GM21723 (cell line): ENCODE results near the gene ROR1.
"Not testable (repeated sequence)": the region's sequence is repeated elsewhere in the genome, so short reads cannot be mapped to it uniquely, and the experiment has no call there.

Source experiments
- ATAC-seq: cut with Tn5 transposase; IDR thresholded peaks from one replicate; pipeline ENCODE4 v1.9.1; 2021; ENCODE audit warnings: mild to moderate bottlenecking, moderate library complexity; ENCODE audit not compliant: unreplicated experiment

The ROR1 gene

DNA sequence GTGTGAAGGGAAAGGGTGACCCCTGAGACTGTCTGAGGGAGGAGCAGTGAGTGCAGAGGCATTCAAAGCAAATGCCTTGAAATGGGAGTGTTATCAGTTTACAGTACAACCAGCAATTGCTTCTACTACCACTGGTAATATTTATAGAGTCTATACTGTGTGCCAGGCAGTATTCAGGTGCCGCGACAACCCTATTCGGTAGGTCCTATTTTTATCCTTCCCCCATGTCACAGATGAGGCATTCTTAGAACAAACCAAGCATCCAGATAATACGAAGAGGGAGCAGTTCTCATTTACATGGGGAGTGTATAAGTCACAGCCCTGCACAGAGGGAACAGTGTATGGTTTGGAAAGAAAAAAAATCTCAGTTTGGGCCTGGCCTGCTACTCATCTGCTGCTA lies 18.3 kb downstream of the ROR1 start:
- ATAC-seq, result no peak

DNA sequence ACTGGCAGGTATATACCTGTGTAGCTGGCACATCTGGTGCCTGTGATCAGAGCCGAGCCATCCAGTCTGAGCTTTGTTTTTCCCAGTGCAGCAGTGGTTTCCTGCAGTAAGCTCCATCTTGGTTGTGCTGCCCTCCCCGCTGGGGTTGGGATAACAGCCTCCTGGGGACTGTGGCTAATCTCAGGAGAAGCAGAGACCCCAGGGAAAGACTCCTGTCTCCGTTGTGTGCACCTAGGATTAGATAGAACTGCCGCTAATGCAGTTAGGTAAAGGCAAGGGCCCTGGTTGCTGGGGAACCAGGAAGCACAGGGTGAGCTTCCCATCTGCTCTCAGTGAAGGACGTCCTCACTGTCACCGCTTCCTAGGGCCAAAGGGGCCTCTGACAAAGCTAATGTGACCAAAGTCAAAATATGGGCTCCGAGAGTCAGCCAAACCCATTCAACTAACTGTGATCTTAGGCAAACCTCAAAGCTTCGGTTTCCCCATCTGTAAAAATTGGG lies 20.0 kb downstream of the ROR1 start:
- ATAC-seq, result no peak

DNA sequence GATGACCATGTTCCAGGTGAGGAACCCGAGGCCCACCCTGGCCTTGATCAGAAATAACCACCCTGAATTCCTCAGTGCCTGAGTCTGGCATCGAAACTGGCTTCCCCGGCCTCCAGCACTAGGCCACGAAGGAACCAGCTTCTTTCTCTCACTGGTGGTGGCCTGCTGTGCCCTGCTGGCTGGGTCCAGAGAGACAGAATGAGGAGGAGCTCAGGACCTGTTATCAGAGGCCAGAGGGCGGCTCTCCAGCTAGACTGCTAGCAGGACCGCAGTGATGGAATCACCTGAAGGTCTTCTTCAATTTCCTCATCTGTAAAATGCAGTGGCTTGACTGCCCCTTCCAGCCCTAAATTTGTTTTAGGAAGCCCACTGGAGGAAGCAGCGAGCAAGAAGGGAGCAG lies 20.5 kb downstream of the ROR1 start:
- no peak for ATAC-seq

DNA sequence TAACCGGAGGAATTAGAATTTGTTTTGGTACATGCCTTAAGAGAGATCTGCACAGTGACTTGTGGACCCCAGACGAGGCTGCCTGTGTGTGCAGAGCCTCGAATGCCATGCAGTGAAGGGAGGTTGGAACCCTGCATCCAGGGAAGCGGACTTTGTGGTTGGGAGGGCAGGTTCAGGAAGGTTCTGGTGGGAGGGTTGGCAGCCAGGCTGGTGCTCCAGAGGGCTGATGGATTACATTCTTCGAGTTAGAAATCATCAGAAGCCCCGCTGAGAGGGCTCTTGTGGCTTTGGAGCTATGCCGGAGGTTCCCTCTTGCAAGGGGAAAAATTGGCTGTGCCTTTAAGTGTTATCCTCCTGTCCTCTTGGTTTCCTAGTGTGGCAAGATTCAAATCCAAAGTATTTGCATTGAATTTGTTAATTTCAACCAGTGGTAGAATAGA lies 21.1 kb downstream of the ROR1 start:
- ATAC-seq, result no peak

DNA sequence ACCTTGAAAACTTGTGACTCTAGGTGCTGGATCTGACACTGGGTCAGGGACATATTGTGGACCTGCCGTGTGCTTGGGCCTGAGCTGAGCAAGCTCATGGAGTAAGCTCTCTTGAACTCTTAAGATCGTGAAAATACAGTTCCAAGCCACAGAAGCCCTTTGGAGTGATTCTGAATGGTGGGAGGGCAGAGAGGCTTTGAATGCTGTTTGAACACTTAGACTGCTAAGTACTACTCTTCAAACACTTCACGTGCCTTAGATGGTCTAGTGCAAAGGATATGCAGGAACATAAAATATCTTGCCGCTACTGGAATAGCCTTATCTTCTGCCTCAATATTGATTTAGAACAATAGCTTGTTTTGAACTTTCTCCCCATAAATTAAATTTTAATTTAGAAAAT lies 21.6 kb downstream of the ROR1 start:
- no peak for ATAC-seq

DNA sequence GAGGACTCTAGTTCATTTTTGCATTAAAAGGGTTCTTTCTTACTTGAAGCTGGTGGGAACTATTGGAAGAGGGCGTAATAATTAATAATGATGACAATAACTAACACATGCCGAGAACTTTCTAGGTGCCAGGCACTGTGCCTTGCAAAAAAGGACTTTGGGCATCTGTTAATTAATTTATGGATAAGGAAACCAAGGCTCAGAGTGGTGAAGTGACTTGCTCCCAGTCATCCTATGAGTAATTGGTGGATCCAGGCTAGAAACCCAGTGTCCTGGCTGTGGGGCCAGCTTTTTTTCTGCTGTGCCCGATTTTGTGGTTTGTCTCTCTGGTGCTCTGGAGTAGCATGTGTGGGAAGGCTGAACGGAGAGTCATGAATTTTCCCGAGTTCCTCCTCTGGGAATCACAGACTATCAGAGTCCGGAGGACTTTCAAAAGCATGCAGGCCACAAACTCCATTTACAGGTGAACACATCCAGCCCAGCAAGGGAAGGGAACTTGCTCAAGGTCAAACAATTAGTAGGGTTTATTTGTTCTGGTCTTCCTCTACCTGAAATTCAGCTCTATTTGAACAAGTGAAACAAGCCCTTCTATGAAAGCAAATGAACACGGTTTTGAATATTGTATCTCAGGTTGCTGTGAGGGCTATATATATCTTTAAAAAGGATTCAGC lies 23.4 kb downstream of the ROR1 start:
- no peak for ATAC-seq

DNA sequence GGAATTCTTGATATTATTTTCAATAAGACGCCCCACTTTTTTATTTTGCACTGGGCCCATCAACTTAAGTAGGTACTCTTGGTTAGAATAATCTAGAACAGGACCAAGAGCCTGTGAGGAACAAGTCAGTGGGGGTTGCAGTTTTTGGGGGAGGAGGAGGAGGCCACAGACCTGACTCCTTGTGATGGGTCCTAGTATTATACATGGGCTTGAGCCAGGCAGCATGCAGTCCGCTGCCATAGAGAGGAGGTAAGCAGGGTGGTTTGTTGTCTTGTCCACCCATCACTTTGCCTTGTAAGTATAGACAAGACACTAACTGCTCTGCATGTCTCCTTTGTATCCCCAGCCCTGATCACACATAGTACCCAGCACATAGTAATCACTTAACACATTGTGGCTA lies 24.5 kb downstream of the ROR1 start:
- ATAC-seq, result no peak

DNA sequence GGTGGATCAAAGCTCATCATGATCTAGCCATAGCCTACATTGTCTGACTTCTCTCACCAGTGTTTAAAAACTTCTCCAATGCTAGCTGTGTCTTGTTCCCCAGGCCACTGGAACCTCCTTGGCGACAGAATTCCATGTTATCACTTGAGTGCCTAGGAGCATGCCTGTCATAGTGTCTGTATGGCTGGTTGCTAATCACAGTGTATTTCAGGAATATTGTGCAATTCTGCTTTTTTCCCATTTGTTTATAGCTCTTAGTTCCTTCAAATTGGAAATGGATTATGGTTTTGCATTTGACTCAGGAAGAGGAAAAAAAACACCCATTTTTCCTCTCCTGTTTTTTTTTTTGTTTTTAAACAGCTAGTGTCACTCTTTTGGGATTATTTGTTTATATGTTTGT lies 25.5 kb downstream of the ROR1 start:
- no peak for ATAC-seq

DNA sequence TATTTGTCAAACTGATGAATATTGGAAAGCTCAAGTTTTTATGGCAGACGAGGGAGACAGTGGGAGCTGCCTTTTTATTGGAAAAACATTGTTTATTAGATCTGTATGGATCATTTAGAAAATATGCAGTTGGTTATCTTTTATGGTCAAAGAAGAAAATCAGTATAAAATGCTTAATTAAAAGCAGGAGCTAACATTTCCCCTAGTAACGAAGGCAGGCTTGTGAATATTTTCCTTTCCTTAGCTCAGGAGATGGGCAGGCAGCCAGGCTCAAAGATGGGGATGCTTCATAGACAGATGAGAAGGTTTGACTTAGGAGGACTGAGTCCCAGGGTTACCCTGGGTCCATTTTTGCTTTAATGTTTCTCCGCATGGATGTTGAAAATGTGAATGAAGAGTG lies 26.0 kb downstream of the ROR1 start:
- ATAC-seq, result no peak

DNA sequence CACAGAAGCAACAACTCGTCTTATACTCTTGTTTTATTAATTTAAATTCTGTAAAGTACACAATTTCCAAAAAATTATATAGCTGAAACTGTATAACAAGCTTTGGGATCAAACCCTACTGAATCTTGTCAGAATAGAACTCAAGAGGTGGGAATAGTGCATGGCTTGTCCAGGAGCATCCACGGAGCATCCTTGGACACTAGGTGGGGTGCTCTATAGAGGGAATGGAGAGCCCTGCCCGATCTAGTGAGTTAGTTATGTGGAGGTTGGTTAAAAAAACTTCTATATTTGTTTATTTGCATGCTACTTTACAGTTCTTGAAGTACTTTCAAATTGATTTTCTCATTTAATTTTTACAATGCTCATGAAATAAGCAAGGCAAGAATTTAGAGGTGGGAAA lies 28.3 kb downstream of the ROR1 start:
- ATAC-seq, result no peak

DNA sequence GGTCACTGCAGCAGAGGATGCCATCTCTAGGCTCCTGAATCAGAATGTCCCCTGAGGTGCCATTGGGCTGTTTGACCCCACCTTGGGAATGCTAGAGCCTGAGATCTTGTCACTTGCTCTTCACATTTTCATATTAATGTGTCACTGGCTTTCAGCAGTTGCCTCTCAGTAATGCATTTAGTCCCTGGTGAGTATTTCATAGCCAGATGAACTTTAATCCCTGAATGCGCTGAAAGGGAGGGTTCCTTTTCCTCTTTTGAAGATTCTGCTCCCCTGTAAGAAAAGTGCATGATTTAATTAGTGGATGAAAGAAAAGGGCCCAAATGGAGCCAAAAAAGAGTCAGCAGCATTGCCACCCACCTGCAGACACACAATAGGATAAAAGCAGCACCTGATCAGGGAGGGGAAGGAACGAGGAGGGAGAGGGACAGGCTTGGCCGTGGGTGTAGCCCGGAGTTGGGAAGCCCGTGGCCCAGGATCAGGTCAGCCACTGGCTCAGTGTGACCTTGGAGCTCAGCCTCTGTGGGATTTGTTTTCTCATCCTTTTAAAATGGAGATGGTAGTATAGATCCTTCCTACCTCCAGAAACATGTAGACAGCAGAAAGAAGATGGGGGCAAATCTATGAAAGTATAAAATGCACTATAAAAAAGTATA lies 31.1 kb downstream of the ROR1 start:
- no peak for ATAC-seq

DNA sequence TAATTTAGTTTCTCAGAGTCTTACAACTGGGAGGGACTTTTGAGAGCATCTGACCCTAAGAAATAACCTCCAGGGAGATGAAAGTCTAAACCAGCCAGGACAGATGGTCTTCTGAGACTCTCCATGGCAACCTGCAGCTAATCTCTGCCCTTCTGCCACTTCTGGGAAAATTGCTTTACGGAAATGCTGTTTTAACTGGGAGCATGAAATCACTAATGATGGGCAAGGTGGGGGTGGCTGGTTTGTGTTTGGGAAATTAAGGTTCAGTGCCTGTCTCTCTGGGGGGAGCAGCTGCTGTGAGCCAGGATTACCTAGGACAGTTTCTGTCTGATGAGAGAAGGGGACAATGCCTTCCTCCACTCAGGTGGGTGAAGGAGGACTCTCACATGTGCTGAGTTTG lies 33.2 kb downstream of the ROR1 start:
- ATAC-seq, result no peak

DNA sequence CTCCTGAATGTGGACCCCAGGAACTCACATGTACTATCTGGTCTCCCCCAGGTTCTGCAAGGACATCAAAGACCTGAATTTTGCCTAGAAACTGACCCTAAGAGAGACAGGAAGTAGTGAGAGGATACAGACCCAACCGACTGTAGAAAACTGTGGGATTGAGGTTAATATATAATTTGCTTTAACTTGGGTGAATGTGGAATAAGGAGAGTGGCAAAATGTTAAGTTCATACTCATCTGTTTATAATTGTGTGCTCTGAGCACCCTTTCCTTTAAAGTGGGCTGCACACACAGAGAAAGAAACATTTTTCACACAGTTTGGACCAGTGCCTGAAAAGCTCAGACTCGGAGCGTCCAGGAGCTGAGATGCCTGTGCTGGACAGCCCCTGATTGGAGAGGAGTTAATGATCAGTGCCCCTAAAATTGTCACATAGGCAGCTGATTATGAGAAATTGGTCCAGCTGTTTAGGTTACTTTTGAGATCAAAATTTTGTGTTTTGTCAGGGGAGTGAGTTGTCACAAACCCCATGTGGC lies 37.2 kb downstream of the ROR1 start:
- ATAC-seq, result no peak

DNA sequence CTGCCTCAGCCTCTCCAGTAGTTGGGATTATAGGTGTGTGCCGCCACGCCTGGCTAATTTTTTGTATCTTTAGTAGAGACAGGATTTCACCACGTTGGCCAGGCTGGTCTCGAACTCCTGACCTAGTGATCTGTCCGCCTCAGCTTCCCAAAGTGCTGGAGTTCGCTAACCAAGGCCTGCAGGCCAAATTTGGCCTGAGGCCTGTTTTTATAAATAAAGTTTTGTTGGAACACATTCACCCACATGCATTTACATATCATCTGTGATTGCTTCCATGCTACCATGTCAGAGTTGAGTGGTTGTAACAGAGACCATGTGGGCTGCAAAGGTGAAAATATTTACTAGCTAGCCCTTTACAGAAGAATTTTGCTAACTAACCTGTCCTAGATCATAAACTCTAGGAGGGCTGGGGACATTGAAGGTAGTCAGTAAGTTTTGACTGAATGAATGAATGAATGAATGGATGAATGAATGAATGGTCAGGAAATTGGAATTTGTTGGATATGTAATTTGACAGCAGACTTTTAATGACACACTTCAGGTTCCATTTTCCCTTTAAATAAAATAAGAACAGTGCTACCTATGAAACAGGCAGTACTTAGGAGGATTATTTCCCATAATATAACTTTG lies 38.4 kb downstream of the ROR1 start:
- ATAC-seq, result no peak

DNA sequence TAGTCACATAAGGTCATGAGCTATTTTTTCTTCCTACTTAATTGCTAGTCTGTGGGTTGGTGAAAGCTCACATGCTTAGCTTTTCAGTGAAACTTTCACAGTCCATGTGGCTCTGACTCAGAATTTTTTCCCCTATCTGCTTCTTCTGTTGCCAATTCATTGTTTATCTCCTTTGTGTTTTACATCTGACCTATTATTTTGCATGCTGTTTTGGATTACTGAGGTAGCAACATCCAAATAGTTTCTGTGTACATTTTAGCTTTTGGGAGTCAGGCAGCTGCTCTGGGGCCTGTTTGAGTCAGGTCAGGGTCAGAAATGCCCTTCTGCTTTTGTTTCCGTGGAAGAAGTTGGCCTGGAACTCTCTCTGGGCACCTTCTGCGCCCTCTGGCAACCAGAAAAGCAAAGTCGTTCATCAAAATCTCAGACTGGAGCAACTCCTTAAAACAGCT lies 40.0 kb downstream of the ROR1 start:
- peak; percentile 77 for ATAC-seq

DNA sequence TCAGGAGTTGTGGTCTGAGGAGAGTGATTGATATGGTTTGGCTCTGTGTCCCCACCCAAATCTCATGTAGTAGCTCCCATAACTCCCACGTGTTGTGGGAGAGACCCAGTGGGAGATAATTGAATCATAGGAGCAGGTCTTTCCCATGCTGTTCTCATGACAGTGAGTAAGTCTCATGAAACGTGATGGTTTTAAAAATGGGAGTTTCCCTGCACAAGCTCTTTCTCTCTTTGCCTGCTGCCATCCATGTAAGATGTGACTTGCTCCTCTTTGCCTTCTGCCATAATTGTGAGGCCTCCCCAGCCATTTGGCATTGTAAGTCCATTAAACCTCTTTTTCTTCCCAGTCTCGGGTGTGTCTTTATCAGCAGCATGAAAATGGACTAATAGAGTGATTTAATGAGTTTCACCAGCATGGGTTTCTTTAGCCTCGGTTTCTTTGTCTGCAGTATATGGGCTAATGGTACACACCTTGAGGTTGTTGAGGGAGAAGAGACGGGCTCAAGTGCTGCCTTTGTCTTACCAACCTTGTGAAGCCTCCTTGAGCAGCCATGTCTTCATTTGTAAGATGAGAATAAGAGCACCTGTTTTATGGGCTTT lies 42.5 kb downstream of the ROR1 start:
- ATAC-seq, result not testable (repeated sequence)

DNA sequence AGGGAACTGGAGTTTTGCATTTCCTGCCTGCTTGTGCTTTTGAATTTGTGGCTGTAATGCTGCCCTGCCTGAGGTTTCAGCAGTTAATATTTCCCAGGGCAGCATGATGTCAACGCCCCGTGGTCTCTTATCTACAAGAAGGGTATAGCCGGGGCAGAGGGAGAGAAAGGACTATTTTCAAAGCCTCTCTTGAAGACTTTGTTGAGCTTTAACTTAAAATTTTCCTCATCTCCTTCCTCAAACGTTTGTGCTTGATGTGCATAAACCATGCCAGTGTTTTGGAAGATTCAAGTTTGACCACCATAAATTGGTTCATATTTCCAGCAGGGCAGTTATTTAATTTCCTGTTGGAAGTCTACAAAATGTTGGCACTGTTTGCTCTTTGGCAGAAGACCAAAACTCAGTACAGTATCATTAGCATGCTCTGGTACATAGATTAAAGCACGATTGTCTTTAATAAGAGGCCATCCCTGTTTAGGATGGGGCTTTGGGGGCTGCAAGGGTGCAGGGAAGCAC lies 43.4 kb downstream of the ROR1 start:
- no peak for ATAC-seq

DNA sequence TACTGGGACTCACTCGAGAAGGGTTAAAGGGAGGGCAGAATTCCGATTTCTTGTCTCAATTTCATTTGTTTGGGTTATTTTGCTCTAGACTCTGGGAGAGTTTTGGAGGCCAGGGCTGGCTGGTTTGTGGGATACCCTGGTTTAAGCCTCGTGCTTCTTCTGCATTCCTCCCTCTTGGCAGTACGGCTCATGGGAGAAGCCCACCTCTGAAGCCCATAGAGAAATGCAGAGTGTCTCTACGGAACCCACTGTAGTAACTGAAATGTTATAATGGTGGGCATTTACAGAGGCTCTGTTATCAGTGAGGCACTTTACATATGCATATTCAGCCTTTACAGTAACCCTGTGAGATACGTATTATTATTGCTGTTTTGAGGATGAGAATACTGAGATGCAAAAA lies 43.9 kb downstream of the ROR1 start:
- ATAC-seq, result no peak

DNA sequence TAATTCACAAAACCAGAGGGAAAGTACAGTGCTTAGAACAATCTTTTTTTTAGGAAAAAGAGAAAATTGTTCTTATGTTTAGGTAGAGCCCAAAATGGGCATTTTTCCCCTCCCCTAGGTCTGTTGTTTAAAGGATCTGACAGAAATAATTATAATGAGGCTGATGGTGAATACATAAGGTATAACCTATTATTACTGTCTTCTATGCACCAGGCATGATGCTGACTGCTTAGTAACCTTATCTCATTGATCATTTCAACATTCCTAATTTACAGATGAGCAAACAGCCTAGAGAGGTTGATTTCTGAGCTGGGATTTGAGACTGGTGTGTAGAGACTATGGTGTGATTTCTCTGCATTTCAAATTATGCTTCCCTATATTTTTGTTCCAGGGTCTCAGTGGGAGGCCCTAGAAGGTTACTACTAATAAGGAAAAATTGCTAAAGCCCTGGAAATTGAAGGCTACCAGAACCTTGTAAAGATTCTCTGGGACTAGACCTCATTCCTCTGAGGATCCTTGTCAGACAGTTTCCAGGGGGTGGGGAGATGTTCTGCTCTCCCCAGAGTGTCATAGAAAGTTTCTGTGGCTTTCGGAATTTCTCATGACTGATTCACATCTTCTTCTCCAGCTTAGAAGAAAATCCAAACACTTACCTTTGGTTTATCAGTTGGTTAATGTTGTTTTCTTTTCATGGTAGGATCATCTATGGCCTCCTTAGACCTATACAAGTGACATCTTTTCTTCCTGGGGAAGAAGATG lies 44.9 kb downstream of the ROR1 start:
- no peak for ATAC-seq

DNA sequence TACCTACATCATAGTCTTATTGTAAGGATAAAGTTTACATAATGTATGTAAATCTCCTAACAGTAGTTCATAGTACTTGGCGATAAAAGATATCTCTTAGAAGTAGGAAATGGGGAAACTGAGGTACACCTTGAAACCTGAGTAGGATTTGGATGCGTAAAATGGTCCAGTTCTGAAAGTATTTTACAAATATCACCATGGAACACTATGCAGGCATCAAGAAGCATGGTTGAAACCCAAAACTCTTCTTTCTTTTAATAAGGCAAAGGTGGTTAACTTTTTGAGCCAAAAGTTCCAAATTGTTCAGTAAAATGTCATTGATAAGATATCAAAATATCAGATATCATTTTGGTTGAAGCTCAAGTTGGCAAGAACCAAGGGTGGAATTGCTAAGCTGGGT lies 46.0 kb downstream of the ROR1 start:
- ATAC-seq, result no peak
